Activated CD4-positive, CD25-positive, alpha-beta regulatory T cell treated with anti-CD3 and anti-CD28 coated beads, Interleukin-2, amount 50 U/mL, for 16 hours (primary cell): Measurements from ENCODE around the gene FLVCR2.
"Not testable (repeated sequence)": the region's sequence is repeated elsewhere in the genome, so short reads cannot be mapped to it uniquely, and the experiment has no call there.

Experiments
- DNase-seq: peaks from one replicate; pipeline ENCODE4 v3.0.0-alpha.2; 2020; ENCODE audit warnings: low read depth, low spot score

Gene FLVCR2

GRCh38 chr14:75595226-75595625 lies 16.8 kb downstream of the FLVCR2 start:
- DNase-seq = no peak

GRCh38 chr14:75597149-75597548 lies 18.7 kb downstream of the FLVCR2 start:
- no peak for DNase-seq

DNA sequence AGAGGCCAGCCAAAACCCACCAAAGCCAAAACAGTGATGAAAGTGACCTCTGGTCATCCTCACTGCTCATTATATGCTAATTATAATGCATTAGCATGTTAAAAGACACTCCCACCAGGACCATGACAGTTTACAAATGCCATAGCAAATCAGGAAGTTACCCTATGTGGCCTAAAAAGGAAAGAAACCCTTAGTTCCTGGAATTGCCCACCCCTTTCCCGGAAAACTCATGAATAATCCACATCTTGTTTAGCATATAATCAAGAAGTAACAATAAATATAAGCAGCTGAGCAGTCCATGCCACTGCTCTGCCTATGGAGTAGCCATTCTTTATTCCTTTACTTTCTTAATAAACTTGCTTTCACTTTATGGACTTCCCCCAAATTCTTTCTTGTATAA lies 21.7 kb downstream of the FLVCR2 start:
- not testable (repeated sequence) for DNase-seq

DNA sequence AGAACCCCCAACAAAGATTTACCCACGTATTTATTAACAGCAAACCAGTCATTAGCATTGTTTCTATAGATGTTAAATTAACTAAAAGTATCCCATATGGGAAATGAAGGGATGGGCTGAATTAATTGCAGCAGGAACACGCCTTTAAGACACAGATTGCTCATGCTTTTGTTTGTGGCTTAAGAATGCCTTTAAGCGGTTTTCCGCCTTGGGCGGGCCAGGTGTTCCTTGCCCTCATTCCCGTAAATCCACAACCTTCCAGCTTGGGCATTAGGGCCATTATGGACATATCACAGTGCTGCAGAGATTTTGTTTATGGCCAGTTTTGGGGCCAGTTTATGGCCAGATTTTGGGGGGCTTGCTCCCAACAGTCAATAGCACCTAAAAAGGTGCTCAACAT lies 22.6 kb downstream of the FLVCR2 start:
- not testable (repeated sequence) for DNase-seq

DNA sequence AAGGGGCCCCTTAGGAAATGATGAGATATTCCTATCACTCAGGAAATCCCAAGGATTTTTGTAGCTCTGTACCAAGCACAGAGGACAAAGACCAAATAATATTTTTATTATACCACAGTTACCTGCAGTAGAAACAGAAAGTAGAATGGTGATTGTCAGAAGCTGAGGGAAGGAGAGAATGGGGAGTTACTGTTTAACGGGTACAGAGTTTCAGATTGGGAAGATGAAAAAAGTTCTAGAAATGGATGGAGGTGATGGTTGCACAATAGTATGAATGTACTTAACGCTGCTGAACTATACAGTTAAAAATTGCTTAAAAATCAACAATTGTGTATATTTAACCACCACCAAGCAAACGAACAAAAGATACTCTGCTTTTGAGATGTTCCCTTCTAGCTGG lies 24.1 kb downstream of the FLVCR2 start:
- no peak for DNase-seq

DNA sequence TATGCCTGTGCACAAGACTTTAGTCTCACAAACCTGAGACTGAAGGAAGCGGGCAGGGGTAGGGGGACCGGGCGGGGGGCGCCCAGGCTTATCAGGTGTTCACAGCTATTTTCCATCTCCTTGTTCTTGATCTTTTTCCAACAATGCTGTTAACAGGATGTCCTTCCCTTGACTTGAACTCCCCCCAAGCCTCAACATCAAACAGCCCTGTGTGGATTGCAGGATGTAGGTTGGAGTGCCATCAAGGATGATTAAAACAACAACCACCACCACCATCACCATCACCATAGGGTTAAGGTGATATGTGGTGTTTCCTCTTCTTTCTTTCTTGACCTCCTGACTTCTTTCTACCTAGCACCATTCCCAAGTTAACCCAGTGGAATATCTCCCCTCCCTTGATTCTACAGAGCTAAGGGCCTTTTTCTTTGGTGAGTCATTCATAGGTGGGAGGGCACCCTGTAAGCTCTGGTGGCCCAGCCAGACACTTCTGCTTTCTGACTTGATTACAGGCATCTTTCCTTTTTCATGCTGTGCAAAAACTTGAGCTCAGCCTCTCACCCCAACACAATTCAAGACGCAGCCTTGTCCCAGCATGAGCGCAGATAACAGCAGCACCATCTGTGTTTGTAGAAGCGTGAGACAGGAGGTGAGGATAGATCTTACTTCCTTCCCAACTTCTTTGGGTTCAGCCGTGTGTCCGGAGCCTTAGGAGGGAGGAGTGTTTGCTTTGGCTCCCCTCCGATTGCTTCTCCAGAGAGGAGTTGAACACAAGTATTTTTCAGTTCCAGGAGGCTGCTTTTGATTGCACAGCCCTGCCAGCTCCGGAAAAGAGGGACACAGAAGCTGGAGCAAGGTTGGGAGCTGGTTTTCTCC lies 26.8 kb downstream of the FLVCR2 start:
- DNase-seq = no peak

GRCh38 chr14:75605916-75606315 lies 27.5 kb downstream of the FLVCR2 start:
- no peak for DNase-seq

DNA sequence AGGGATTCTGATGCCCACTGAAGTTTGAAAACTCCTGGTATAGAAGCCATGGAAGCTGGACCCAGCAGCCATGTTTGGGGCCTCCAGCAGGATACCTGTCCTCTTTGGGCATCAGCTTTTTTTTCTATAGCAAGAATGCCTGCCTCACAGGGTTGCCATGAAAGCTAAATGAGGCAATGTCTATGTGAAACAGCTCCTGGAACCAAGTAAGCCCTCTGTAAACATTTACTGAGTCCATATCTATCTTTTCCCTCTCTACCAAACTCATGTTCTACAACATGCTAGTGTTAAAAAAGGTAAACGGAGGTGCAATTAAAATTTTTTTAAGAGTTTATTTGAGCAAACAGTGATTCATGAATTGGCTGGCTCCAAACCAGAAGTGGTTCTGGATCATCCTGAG lies 28.6 kb downstream of the FLVCR2 start:
- no peak for DNase-seq

- no peak for DNase-seq
Observed at GRCh38 chr14:75607842-75608640, 29.6 kb downstream of the FLVCR2 start.

GRCh38 chr14:75609116-75609515 lies 30.7 kb downstream of the FLVCR2 start:
- DNase-seq = no peak

- DNase-seq = no peak
Observed at GRCh38 chr14:75609606-75610475, 31.4 kb downstream of the FLVCR2 start.

DNA sequence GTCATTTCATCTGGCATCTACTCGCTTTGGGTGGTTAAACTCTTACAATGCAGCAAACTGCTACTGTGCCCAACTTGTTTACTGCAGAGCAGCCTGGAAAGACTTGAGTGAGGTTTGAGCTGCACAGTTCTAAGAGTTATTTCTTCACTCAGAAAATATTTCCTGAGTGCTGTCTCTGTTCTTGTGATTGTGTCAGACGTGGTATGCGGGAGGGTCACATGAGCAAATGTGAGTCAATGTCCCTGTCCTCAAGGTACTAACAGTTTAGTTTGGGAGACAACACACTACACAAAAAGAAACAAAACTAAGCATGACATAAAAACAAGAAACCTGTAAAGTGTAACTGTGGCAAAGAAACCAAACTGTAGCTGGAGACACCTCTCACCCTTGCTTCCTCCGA lies 32.4 kb downstream of the FLVCR2 start:
- DNase-seq = no peak

- DNase-seq = no peak
Observed at GRCh38 chr14:75612157-75612556, 33.7 kb downstream of the FLVCR2 start.

DNA sequence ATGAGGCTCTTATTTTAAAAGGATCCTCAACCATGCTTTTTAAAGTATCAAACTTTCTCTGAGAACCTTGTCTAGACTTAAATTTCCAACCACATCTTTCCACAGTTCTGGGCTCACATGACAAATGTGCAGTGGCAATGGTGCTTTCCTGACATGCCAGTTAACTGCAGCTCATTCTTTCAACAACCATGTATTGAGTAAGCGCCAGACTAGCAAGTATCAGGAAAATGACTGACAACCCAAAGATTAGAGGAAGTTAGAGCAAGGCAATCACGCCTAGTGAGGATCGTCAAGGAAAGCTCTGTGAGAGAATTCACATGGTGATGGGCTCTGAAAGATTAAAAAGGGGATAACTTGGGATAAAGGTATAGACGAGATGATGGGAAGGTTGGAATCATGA lies 35.8 kb downstream of the FLVCR2 start:
- DNase-seq = no peak

- DNase-seq = no peak
Observed at GRCh38 chr14:75615200-75615599, 36.8 kb downstream of the FLVCR2 start.

- no peak for DNase-seq
Observed at GRCh38 chr14:75619548-75619947, 41.1 kb downstream of the FLVCR2 start.

GRCh38 chr14:75625034-75625433 lies 46.6 kb downstream of the FLVCR2 start:
- no peak for DNase-seq

GRCh38 chr14:75626396-75626795 lies 48.0 kb downstream of the FLVCR2 start:
- no peak for DNase-seq

- DNase-seq = no peak
Observed at GRCh38 chr14:75626863-75627262, 48.4 kb downstream of the FLVCR2 start.

DNA sequence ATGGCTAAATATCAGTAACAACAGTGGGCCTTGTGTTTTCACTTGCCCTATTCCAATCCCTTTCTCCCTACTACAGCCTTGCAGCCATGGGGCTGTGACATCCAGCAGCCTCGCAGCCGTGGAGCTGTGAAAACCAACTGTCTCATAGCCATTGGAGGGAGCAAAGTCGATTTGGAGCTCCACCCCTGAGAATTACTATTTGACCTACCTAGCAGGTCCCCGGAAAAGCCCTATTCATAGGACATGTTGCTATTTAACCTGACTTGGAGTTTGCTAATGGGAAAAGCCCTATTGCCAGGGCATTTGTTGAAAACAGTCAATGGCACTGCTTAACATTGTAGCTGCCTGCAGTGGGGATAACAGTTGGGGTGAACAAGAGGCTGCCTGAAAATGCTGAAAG lies 49.0 kb downstream of the FLVCR2 start:
- DNase-seq = no peak

GRCh38 chr14:75628816-75629215 lies 50.4 kb downstream of the FLVCR2 start:
- DNase-seq = no peak
